HTERT RPE-1 (cell line): Measurements from ENCODE around the gene MS4A18.
"Not testable (repeated sequence)": the region's sequence is repeated elsewhere in the genome, so short reads cannot be mapped to it uniquely, and the experiment has no call there.

Source experiments
- in situ Hi-C: fragments of 300-500 bp; cut with MboI; formaldehyde crosslinking; loops from 4 replicates; pipeline ENCODE4 v1.14.3; 2020; ENCODE audit warnings: low sequenced_read_pairs

Gene MS4A18

DNA sequence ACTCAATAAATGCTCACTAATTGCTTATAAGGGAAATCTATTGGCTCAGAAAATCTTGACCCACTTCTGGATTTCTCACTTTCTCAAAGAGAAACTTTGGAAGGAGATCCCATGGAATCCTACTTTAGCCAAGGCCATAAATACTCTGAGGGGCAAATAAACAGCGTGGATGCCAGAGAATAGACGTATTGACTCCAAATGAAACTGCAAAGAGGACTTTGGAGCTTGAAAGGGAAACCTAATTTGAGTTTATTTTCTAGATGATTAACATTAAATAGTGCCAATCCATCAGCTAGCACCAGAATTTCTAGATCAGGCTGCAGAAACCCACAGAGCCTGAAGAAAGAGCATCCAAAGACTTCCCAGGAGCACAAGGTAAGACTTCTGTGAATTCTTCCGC is at the start of gene MS4A18:
Gene MS4A18 (plus strand): TSS at position 301 of the 400 bp plus-strand sequence.
- in situ Hi-C loops, result no loop called here

DNA sequence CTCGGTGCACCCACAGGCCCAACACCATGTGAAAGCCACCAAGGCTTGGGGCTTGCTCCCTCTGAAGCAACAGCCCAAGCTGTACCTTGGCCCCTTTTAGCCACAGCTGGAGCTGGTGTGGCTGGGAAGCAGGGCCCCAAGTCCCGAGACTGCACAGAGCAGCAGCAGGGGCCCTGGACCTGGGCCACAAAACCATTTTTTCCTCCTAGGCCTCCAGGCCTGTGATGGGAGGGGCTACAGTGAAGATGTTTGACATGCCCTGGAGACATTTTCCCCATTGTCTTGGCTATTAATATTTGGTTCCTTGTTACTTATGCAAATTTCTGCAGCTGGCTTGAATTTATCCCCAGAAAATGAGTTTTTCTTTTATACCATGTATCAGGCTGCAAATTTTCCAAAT is 46.3 kb upstream of the MS4A18 start:
- in situ Hi-C loops, result not testable (repeated sequence)

DNA sequence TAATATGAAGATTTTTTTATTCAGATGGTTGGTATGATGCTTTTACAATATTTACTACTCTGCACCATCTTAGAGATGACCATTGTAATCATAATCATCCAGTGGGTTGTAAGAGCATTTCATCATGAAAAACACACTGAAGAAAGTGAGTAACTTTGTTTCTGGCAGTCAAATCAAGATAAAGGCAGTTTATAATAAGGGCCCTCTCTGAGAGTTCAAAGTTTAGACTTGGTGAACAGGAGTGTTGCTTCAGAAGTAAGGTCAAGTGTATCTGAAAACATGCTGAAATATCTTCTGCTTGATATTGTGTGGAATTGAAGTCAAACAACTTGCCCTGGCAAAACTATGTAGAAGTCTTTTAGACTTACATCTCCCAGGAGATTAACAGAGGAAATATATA is 44.6 kb upstream of the MS4A18 start:
- in situ Hi-C loops, result no loop called here

DNA sequence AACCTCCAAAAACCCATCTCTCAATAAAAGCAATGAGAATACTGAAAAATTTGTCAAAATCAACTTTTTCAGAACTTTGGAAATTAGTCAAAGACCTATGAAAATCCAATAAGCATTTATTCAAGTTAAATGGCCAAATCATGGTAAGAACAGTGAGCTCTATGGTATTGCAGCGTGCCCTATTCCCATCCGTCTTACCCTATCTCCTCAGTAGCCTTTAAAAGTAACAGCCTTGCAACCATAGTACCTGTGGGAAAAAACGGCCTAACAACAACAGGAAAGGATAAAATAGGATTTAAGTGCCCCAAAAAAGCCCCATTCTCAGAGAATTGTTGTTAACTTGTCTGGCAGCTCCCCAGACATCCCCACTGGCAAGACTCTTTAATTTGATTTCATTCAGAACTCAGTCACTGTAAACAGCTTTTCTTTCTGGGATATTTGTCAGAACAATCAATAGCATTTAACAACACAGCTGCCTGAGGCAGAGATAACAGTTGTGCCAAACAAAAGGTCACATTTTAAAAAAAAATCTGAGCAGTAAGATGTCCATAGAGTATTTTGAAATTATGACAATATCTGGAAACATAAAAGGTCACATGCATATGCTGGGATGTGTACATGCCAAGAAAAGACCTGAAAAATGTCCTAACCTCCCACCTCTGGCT is 43.9 kb upstream of the MS4A18 start:
- in situ Hi-C loops, result no loop called here

DNA sequence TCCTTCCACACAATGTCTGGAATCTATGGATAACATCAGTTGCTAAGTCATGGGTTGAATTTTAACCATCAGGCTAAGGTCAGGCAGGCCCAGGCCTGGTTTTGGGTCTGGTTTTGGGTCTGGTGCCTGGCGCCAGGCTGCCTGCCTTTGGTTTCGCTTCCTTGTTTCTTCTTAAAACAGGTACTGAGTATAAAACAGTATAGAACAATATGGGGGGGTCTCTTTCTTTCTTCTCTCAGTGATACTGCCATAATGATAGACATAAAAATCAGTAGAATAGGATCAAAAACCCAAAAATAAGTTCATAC is 40.0 kb upstream of the MS4A18 start:
- in situ Hi-C loops, result not testable (repeated sequence)

DNA sequence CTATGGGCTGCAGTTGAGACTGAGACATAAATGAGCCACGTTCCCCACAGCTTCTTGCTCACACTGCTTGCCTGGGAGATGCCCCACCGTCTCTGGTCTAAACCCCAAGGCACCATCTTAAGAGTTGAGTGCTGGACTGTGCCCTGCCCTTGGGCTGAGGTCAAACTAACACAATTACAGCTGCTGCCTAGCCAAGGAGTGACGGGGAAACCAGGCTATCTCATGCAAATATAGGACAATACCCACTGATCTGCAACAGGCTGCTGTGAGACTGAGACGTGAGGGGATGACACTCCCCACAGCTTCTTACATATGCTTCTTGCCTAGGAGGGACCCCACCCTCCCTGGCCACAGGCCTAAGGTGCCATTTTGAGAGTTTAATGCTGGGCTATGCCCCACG is 32.9 kb upstream of the MS4A18 start:
- in situ Hi-C loops, result no loop called here

DNA sequence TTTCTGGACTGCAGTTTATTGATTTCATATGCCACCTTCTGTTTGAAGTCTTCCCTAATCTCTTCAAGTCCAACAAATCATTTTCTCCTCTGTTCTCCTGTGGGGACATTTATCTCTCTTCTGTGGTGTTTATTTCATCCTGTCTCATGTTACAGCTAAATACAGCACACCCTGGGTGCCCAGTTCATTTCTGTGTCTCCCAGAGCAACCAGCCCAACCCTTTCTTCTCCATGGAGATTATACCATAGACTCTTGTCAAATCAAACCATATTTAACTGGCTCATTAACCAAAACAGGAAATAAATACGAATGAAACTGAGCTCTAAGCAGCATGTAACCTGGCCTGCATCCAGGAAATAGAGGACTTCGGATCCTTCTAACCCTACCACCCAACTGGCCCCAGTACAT is 25.2 kb upstream of the MS4A18 start, which contains the start of gene MS4A8:
Gene MS4A8 (plus strand): TSS at position 329 of the 408 bp plus-strand sequence. CDS start 1,249 bp downstream, outside the sequence.
- in situ Hi-C loops, result no loop called here

DNA sequence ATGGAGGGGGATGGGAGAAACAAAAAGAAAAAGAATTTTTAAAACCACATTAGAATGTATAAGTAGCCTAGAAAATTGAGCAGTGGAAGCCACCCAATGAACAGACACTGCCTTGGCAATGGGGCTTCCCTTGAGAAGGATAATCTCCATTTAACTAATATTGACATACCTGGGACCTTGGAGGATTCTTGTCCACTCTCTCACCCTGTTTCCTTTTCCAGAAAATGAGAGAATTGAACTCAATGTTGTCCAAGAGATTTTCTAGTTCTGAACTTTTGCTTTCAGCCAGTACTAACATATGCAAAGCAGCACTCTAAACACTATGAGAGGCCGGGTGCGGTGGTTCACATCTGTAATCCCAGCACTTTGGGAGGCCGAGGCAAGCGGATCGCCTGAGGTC is 24.6 kb upstream of the MS4A18 start:
- in situ Hi-C loops, result no loop called here

DNA sequence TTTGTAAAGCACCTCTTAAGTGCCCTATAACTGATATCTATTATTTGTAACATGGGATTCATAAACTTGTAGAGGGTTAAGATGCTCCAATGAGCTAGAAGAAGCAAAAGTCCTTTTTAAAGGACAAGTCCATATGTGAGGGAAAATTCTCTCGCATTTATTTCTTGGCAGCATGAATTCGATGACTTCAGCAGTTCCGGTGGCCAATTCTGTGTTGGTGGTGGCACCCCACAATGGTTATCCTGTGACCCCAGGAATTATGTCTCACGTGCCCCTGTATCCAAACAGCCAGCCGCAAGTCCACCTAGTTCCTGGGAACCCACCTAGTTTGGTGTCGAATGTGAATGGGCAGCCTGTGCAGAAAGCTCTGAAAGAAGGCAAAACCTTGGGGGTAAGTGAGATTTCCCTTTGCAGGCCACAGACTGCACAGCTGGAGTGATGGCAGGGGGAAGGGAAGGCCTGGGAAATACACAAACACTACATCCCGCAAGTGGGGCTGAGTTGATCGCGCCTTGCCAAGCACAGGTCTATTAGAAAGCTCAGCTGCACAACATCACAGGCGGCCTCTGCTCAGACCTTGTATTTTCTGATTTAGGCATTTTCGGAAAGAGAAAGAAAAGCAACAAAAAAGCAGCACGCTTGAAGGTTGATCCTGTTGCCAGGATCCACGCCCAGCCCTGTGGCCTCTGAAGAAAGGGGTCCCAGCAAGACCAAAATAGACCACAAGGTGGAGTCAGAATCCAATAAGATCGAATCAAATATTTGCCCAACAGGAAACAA is 23.6 kb upstream of the MS4A18 start:
- in situ Hi-C loops, result no loop called here

DNA sequence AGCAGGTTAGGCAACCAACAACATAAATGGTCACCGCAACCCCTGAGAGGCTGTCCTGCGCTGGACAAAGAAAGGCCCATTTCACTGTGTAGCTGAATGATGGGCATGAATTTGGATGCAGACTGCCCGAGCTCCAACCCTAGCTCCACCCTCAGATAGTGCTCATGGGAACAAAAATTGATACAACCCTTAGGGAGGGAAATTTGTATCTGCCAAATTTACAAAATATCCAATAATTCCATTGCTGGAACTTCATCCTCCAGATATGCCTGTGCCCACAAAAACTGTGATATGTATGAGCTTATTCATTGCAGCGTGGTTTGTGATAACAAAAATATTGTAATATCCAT is 23.1 kb upstream of the MS4A18 start:
- in situ Hi-C loops, result no loop called here

DNA sequence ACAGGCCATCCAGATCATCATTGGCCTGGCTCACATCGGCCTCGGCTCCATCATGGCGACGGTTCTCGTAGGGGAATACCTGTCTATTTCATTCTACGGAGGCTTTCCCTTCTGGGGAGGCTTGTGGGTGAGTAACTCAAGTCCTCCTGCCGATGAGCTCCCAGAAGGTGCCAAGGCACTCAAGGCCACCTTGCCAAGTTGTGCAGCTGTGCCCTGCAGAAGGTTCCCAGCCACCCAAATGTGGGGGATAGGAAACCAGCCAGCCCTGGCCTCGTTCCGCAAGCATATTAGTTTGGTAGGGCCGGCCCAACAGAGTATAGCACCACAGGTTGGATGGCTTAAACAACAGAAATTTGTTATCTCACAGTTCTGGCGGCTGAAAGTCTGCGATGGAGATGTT is 21.1 kb upstream of the MS4A18 start:
- in situ Hi-C loops, result no loop called here

DNA sequence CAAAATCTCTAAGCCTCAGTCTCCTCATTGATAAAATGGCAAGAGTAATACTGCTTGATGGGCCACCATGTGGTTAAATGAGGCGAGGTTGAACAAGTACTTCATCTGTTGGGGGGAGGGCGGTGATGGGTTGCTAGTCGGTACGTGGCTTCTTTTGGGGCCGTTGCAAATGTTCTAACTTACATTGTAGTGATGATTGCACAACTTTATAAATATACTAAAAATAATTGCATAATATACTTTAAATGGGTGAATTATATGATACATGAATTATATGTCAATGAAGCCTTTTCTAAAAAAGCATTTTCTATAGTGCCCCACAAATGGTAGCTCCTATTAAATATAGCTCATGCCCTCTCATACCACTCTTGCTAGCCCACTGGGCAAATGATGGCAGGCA is 18.6 kb upstream of the MS4A18 start:
- in situ Hi-C loops, result no loop called here

DNA sequence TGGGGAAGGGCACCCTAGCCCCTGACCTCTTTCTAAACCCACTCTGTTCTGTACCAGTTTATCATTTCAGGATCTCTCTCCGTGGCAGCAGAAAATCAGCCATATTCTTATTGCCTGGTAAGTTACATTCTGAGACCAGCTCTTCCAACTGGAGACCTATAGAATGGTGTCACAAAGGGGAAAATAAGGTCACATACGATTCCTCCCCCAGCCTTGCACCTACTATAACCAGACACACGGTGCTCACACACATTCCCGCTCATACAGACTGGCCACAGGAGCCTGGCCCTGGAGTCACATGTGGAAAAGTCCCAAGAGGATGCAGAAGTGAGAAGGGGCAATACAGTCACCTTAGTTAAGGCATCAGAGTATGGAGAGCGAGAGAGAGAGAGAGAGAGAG is 17.6 kb upstream of the MS4A18 start:
- in situ Hi-C loops, result no loop called here

DNA sequence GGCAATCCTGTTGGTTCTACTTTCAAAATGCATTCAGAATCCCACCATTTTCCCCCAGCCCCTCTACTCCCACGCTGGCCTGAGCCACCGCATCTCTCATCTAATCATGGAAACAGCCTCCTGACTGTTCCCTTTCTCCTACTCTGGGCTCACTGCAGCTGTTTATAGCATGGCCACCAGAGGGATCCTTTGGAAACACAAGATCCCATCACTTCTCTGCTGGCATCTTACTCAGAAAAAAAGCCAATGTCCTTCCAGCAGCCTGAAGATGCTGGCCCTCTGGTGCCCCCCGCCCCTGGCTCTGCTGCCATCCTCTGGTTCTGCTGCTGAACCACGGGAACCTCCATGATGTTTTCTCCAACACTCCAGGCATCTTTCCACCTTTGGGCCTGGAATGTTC is 14.0 kb upstream of the MS4A18 start:
- in situ Hi-C loops, result no loop called here

DNA sequence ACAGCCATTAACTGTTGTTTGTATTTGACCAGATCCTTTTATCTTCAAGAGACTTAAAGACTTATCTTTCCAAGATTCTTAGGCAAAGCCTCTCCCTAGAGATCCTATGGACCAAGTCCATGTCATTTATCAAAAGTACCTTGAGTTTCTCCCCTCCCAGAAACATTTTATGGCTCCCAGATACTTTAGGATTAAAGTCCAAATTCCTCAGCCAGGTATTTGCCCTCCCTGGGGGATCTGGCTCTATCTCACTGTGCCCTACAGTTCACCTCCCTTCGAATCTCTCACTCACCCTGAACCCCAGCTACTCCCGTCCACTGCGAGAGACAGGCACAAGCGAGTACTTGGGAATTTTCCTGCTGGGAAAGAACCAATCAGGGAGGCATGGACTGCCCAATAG is 13.2 kb upstream of the MS4A18 start:
- in situ Hi-C loops, result no loop called here

DNA sequence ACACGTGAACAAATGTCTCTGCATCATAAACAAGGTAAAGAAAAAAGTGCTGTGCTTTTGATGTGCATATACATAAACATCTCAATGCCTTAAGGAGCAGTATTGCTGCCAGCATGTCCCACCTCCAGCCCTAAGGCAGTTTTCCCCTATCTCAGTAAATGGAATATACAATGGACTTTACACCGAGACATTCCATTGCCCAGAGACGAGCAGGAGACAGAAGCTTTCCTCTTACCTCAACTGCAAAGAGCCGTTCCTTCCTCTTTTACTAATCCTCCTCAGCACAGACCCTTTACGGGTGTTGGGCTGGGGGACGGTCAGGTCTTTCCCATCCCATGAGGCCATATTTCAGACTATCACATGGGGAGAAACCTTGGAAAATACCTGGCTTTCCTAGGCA is 11.1 kb upstream of the MS4A18 start:
- in situ Hi-C loops, result not testable (repeated sequence)

DNA sequence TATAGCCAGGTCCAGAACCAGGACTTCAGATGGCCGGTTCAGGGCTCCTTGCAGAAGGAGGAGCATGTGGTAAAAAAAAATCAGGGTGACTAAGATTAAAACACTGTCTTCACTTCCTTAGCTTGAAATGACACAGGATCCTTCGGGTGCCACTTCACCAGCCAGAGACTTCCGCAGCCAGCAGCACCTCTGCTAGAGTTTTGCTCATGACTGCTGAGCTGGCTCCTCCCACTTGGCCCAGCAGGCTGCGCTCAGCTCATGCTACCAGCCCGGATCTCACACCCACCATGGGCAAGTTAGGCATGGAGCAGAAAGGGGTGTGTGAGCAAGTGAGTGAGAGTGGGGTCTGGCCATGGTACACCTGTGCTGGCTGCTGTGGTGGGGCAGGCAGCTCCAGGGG is 6.6 kb upstream of the MS4A18 start:
- in situ Hi-C loops, result no loop called here

DNA sequence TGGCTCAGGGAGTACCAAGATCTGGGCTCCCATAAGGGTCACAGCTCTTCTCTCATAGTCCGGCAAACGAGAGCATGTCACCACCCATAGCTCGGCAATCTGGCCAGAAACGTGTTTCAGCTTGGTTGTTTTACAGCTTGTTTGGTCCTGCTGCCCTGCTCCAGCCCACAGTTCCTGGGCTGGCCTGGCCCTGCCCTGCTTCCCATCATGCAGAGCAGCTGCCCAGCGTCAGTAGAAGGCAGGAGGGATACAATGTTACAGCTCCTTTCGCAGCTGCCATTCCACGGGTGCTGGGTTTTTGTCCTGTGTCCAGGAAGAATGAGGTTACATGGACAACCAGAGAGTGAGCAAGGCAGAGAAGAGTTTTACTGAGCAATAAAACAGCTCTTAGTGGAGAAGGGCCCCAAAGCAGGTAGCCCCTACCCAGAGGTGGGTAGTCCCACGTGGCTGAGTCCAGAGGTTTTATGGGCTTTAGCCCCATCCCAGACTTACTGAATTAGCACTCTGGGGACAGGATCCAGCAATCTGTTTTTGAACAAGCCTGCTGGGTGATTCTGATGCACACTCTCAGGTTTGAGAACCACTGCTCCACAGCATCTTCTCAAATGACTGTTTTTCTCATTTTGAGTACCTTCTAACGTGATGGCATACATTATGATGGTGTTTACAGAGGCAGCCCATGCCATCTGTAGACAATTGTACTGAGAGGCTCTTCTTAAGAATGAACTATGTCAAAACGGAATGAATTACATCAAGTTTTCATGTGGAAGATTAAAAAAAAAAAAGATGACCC is 5.8 kb upstream of the MS4A18 start:
- in situ Hi-C loops, result no loop called here

DNA sequence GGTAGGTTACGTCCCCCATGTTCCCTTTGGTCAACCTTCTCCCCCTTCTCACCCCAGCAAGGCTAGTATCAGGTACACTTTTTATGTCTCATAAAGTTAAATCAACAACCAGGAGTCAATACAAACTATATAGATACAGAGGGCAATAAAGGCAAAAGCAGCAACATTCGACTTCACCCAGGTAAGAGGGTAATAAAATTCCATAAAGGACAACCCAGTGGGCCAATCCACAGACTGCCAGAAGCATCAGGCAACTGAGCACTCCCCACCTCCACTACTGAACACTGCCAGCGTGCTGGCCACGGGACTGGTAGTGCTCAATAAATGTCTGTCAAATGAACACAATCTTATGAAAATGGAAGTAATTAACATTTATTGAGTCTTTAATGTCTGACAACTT is 5.1 kb upstream of the MS4A18 start:
- in situ Hi-C loops, result no loop called here

DNA sequence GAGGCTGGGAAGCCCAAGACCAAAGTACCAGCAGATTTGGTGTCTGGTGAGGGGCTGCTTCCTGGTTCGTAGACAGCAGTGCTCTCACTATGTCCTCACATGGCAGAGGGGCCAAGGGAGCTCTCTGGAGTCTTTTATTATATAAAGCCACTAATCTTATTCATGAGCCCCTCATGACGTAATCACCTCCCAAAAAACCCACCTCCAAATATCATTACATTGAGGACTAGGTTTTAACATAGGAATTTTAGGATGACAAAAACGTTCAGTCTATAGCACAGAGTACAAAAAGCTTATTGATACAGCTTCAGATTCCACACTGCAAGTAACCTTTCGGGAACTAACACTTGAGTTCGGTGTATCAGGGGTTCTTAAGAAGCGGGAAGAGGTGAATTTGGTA is 4.1 kb upstream of the MS4A18 start:
- in situ Hi-C loops, result no loop called here

DNA sequence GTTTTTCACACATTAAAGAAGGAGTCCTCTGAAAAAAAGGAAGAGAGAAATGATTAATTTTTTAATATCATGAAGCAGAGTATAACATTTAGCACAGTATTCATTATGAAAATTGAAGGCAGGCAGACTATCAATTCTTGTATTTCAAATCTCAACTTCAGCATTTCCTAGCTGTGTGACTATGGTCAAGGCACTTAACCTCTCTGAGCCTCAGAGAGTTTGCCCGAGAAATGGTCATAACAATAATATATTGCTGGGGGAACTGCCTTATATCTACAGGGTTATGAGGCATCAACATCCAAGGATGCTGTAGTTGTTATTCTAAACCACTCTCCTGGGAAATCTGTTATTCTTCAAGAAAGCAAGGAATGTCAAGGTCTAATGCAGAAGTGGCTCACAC is 1.1 kb downstream of the MS4A18 start:
- in situ Hi-C loops, result no loop called here

DNA sequence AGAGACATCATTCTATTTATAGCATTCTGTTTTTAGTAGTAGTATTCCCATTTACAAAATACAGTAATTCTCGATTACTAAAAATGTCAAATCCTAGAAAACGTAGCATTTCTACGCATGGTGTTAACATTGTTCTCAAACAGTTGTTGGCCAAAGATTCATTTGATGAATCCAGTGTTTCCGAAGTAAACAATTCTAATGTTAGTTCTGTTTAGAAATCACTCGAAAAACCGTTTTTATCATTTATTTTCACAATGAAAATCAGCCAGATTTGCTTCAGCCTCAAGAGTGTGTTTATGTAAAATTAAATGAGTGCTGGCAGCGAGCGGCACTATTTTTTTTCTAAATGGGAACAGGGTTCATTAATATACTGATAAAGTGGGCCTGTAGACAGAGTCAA is 7.1 kb downstream of the MS4A18 start:
- in situ Hi-C loops, result no loop called here
